HTERT RPE-1 (cell line): ENCODE data around the gene OPN5.
"Not testable (repeated sequence)": the region's sequence is repeated elsewhere in the genome, so short reads cannot be mapped to it uniquely, and the experiment has no call there.

ENCODE experiments used
- in situ Hi-C: fragments of 300-500 bp; cut with MboI; formaldehyde crosslinking; loops from 4 replicates; pipeline ENCODE4 v1.14.3; 2020; ENCODE audit warnings: low sequenced_read_pairs

OPN5 gene, protein sequence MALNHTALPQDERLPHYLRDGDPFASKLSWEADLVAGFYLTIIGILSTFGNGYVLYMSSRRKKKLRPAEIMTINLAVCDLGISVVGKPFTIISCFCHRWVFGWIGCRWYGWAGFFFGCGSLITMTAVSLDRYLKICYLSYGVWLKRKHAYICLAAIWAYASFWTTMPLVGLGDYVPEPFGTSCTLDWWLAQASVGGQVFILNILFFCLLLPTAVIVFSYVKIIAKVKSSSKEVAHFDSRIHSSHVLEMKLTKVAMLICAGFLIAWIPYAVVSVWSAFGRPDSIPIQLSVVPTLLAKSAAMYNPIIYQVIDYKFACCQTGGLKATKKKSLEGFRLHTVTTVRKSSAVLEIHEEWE

GRCh38 chr6:47781732-47782131 lies at the start of gene OPN5:
Gene OPN5 (plus strand): TSS chr6:47782032. CDS start chr6:47782067, 35 bp downstream.
- in situ Hi-C loops: no loop called here

DNA sequence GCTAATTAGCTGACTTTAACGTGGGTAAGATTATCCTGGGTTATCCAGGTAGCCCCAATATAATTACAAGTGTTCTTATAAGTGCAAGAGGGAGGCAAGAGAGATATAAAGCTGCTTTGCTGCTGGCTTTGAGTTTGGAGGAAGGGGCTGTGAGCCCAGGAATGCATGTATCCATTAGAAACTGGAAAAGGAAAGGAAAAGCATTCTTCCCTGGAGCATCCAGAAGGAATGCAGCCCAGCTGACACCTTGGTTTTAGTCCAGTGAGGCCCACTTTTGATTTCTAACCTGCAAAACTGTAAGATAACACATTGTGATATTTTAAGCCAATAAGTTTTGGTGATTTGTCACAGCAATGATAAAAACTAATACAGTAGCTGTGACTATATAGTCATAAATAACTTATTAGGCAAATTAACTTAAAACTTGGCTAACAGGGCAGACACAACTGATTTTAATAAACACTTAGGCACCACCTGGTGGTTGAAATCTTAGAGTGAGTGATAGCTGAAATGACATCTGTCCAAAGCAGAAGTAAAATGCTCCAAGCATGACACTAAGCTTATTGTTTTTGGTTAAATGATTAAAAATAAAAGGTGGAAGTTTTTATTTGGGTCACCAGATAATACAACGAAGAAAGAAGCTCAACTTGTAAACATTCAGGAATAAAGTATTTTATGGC lies 47.8 kb upstream of the OPN5 start:
- in situ Hi-C loops: no loop called here

DNA sequence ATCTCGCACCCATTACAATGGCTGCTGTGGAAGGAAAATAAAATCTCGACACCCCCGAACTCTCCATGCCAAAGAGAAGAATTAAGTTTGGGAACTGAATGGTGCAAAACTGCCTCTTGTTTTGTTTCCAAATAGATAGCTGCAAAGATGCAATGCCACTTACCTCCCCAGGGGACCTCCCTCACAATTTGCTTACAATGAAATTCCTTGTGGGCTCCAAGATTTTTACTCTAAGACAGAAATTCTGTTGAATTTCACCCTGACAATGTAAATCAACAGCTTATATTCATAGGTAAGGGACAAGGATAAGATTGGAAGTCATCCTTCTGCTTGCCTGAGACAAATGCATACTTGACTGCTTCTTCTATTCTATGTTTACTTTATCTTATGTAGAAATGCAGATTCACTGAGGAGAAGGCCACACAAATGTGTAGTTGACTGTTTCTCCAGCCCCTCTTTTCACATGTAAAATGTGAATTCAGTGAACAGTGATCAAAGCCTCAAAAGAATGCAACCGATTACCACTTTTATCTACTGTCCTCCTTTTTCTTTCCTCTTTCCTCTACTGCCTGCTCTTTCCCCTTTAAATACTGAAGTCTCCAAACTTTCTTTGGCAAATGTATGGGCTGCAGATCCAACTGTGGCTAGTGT lies 46.9 kb upstream of the OPN5 start:
- in situ Hi-C loops: no loop called here

DNA sequence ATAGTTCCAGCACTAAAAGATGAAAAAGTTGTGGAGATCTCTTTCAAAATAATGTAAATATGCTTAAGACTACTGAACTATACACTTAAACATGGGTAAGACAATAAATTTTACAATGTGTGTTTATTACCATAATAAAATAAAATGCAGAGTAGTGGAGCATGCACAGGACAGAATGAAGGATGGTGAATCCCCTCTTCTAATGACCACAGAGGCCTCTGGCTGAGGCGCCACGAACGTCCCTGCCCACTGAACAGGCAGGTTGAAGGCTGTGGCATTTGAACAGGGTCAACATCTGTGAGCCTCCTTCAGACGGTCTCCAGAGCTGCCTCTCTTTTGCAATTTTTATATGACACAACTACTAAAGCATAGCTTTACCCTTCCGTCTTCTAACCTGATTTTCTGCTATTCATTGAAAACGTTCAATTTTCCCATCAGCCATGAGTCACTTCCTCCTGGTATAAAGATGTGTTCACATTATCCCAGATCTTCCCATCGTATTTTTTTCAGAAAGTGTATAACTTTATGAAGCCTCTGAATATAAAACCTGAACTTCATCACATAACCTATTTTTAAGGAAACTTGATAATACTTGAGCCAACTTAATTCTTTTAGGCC lies 45.6 kb upstream of the OPN5 start:
- in situ Hi-C loops: no loop called here

DNA sequence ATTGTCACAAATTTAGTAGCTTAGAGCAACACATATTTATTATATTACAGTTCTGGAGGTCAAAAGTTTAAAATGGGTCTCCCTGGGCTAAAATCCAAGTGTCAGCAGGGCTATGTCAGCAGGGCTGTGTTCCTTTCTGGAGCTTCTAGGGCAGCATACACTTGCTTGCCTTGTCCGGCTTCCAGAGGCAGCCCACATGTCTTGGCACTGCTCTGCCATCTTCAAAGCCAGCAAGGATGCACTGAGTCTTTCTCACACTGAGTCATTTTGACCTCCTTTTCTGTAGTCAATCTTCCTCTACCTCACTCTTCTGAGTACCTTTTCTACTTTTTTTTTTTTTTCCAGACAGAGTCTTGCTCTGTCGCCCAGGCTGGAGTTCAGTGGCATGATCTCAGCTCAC lies 44.4 kb upstream of the OPN5 start:
- in situ Hi-C loops: no loop called here

- in situ Hi-C loops: no loop called here
Observed at GRCh38 chr6:47740714-47741113, 41.1 kb upstream of the OPN5 start.

DNA sequence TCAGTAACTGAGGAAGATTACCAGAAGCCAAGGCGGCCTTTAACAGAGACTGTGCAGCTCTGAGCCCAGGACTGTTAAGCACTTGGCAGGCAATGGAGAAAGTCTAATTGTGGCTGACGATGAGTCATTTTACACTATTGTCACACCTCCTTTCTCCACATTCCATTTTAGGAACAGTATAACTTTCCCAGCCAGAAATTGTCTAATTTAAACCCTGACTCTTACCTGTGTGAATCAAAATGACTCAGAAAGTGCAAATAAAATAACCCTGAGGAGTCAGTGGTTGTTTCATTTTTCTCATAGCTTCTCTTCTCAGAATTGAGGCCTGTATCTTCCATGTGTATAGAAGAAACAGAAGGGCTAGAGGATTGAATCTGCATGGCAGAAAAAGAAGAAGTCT lies 40.0 kb upstream of the OPN5 start:
- in situ Hi-C loops: no loop called here

DNA sequence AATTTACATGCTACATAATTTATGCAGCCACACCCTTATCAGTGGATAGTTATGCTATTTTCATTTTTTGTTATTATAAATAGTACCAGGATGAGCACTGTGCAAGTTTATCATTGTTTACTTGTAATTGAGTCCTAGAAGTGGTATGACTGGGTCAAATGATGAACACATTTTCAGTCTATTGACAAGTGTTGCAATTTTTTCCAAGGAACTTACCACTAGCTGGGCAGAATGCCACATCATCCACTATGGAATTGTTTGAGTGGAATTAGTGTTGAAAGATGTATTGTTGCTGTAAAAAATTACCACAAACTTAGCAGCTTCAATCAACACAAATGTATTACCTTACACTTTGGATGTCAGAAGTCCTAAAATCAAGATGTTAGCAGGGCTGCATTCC lies 38.1 kb upstream of the OPN5 start:
- in situ Hi-C loops: no loop called here

DNA sequence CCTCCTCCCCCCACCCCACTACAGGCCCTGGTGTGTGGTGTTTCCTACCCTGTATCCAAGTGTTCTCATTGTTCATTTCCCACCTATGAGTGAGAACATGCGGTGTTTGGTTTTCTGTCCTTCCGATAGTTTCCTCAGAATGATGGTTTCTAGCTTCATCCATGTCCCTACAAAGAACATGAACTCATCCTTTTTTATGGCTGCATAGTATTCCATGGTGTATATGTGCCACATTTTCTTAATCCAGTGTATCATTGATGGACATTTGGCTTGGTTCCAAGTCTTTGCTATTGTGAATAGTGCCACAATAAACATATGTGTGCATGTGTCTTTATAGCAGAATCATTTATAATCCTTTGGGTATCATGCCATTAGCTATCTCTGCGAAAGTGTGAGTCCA lies 36.6 kb upstream of the OPN5 start:
- in situ Hi-C loops: not testable (repeated sequence)

DNA sequence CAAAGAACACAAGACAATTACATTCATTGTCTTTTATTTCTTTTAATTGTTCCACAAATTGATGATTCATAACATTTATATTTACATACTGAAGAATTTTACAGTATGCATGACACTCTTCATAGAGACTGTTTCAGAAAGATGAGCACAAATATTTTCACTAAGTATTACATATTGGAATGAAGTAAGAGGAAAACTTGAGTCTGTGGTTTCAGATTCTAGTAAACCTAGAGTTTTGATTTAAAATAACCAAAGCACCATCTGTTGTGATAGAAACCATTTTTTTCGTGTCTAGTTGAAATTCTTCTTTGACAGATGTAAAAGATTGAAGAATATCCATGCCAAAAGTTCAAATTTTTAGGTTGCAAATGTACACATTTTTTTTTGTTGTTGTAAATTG lies 32.1 kb upstream of the OPN5 start:
- in situ Hi-C loops: no loop called here

- in situ Hi-C loops: no loop called here
Observed at GRCh38 chr6:47752801-47753200, 29.0 kb upstream of the OPN5 start.

DNA sequence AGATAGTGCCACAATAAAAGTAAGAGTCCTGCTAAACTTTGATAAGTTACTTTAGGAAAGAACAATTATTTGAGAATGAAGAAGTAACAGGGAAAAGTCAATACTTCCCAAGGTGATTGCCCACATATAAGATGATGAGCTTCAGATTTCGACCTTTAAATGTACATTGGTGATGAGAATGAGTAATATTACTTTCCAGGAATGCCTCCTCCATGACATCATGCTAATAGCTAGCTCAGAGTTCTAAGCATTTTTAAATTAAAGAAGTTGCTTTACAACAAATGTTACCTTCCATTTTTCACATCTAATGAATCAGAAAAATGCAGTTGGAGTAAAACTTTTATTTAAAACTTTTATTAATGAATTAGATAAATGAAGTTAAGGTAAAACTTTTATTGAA lies 22.5 kb upstream of the OPN5 start:
- in situ Hi-C loops: no loop called here

- in situ Hi-C loops: no loop called here
Observed at GRCh38 chr6:47762502-47762901, 19.3 kb upstream of the OPN5 start.

DNA sequence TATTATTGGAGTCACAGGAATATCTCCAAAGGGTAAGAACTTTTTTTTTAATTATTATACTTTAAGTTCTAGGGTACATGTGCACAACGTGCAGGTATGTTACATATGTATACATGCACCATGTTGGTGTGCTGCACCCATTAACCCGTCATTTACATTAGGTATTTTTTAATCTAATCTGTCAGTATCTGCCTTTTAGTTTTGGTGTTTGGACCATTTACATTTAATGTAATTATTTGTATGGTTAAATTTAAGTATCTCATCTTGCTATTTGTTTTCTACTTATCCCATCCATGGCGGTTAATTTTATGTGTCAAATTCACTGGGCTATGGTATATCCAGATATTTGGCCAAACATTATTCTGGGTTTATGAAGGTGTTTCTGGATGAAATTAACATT lies 15.4 kb upstream of the OPN5 start:
- in situ Hi-C loops: no loop called here

DNA sequence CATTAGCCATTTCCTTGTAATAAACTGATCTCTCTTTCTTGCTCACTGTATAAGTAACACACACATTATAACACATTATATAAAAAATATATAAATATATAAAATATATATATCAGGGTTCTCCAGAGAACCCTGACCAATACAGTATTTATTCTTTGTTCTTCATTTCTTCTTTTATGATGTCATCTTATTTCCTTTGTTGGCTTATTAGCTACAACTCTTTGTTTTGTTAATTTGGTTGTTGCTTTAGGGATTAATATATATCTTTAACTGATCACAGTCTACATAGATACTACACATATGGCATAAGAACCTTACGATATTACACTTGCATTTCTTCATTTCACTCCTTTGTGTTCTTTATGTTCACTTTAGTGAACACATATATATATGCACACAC lies 14.7 kb upstream of the OPN5 start:
- in situ Hi-C loops: no loop called here

GRCh38 chr6:47769982-47770381 lies 11.8 kb upstream of the OPN5 start:
- in situ Hi-C loops: no loop called here

- in situ Hi-C loops: no loop called here
Observed at GRCh38 chr6:47772359-47772758, 9.5 kb upstream of the OPN5 start.

DNA sequence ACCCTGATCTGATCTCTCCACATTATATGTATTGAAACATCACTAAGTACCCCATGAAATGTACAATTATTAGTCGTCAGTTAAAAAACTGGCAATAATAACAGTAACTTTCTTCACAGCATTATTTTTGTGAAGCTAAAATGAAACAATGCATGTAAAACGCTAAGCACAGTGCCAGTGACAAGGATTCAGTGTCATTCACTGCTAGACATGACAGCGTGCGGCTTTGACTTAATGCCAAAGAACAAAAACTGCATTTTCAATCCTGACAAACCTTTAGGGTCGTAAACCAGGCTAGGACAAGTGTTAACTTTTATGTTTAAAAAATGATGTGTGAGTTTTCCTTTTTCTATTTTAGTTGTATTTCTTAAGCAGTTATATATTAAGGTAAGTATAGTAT lies 8.8 kb upstream of the OPN5 start:
- in situ Hi-C loops: no loop called here

DNA sequence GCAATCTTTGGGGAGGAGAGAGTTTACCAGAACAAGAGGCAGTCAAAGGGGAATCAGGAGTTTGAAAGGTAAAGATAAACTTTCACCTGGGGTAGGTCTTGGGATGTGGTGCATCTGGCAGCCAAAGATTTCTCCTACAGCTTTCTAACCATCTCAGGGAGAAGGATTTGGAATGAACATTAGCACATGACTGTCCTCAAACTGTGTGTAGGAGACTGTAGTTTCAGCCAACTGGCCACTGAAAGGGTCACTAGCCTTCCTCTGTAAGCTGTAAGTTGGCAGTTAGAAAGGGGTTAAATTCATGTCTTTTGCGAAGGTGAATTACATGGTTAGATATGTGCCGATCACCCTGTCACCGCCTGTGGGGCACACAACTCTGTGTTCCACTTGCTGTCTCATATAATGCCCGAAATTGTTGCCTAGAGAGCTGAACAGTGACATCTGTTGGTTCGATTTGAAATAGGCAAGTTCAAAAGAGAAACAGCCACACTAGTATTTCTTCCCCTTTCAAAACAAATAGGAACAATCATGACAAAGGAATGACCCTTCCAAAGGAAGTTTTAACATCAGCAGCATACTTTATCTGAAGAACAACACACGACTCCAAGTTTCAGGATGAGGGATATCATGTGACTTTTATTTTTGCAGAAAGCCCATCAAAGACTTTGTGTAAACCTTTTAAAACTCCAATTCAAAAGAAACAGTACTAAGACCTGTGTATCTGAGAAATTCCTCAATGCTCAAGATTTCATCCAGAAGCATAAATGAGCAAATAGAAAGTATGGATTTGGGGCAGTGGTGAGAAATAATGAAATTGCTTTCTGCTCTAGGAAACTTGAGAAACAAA lies 1.1 kb upstream of the OPN5 start:
- in situ Hi-C loops: no loop called here

- in situ Hi-C loops: no loop called here
Observed at GRCh38 chr6:47785182-47785581, 3.4 kb downstream of the OPN5 start.
